DOHH2 (cell line): ENCODE data around the gene ESRRB.

Experiments used
- H3F3A ChIP-seq: fragments of 200-600 bp; sonication (generic), shearing (Covaris generic); 2 replicates; pipeline ENCODE4 v1.6.0; 2016; ENCODE audit warnings: antibody characterized with exemption, mild to moderate bottlenecking; ENCODE audit not compliant: control insufficient read depth, insufficient read depth
- H3K27ac ChIP-seq: fragments of 200-600 bp; sonication (generic); 2 replicates; pipeline ENCODE4 v1.5.1; 2014; ENCODE audit warnings: low read depth, mild to moderate bottlenecking, low read length, moderate library complexity
- H3K27me3 ChIP-seq: fragments of 200-600 bp; sonication (generic); 2 replicates; pipeline ENCODE4 v1.6.1; 2014; ENCODE audit warnings: mild to moderate bottlenecking, low read length, mixed read lengths; ENCODE audit not compliant: control insufficient read depth
- H3K36me3 ChIP-seq: fragments of 200-600 bp; sonication (generic); 2 replicates; pipeline ENCODE4 v1.6.1; 2014; ENCODE audit warnings: mild to moderate bottlenecking, low read length, moderate library complexity, mixed read lengths; ENCODE audit not compliant: control insufficient read depth
- H3K4me1 ChIP-seq: fragments of 200-600 bp; sonication (generic); 2 replicates; pipeline ENCODE4 v1.6.1; 2014; ENCODE audit warnings: mild to moderate bottlenecking, low read length, mixed read lengths; ENCODE audit not compliant: control insufficient read depth
- H3K4me2 ChIP-seq: fragments of 200-600 bp; sonication (generic); 2 replicates; pipeline ENCODE4 v1.6.0; 2014; ENCODE audit warnings: mild to moderate bottlenecking, low read length, moderate library complexity
- H3K4me3 ChIP-seq: fragments of 200-600 bp; sonication (generic); 2 replicates; pipeline ENCODE4 v1.5.1; 2014; ENCODE audit warnings: mild to moderate bottlenecking, low read length, mixed read lengths
- H3K79me2 ChIP-seq: fragments of 200-600 bp; sonication (generic); 2 replicates; pipeline ENCODE4 v1.6.1; 2014; ENCODE audit warnings: mild to moderate bottlenecking, low read length, mixed read lengths; ENCODE audit not compliant: control insufficient read depth
- H3K9me2 ChIP-seq: fragments of 200-600 bp; sonication (generic); replicated peaks from 2 replicates; pipeline ENCODE4 v1.6.1; 2014; ENCODE audit warnings: mild to moderate bottlenecking, low read length, mixed read lengths; ENCODE audit not compliant: control insufficient read depth
- H3K9me3 ChIP-seq: fragments of 200-600 bp; sonication (generic); 2 replicates; pipeline ENCODE4 v1.6.1; 2014; ENCODE audit warnings: antibody characterized with exemption, low read length, mixed read lengths; ENCODE audit not compliant: control insufficient read depth, insufficient read depth
- H4K20me1 ChIP-seq: fragments of 200-600 bp; sonication (generic); 2 replicates; pipeline ENCODE4 v1.6.0; 2014; ENCODE audit warnings: low read depth, mild to moderate bottlenecking, antibody characterized with exemption, low read length, moderate library complexity; ENCODE audit not compliant: control insufficient read depth, insufficient read depth
- CTCF ChIP-seq: fragments of 200-600 bp; sonication (generic); IDR thresholded peaks from one replicate; pipeline ENCODE4 v1.5.1; 2014; ENCODE audit warnings: antibody characterized with exemption, mild to moderate bottlenecking, low read depth, low read length; ENCODE audit not compliant: poor library complexity, severe bottlenecking
- EZH2phosphoT487 ChIP-seq: fragments of 200-600 bp; sonication (generic); IDR thresholded peaks from 2 replicates; pipeline ENCODE4 v1.6.1; 2017; ENCODE audit warnings: borderline replicate concordance, mild to moderate bottlenecking, antibody characterized with exemption, low read length, moderate library complexity, mixed read lengths

Gene ESRRB

GRCh38 chr14:76336876-76337275 lies 39.1 kb upstream of the ESRRB start:
- no peak overlapping the region for H3K4me2 ChIP-seq
- peaks cover 11% of the 10 kb centered on the region; the same call in 1 of the 2 replicates for H3K27me3 ChIP-seq
- no peaks in the 10 kb centered on the region for H3K36me3 ChIP-seq
- H4K20me1 ChIP-seq = no peaks in the 10 kb centered on the region
- H3K4me1 ChIP-seq = no peaks in the 10 kb centered on the region
- H3K9me2 ChIP-seq = no peaks in the 10 kb centered on the region
- no peak overlapping the region for H3K4me3 ChIP-seq
- no peaks in the 10 kb centered on the region for H3F3A ChIP-seq
- H3K79me2 ChIP-seq = no peaks in the 10 kb centered on the region
- H3K27ac ChIP-seq = no peak overlapping the region
- TF ChIP-seq CTCF = no peak
- TF ChIP-seq EZH2phosphoT487 = no peak
- H3K9me3 ChIP-seq = no peaks in the 10 kb centered on the region

- H3K79me2 ChIP-seq = no peaks in the 10 kb centered on the region
- H3K4me3 ChIP-seq = no peak overlapping the region
- no peaks in the 10 kb centered on the region for H3K36me3 ChIP-seq
- H3K9me3 ChIP-seq = no peaks in the 10 kb centered on the region
- H4K20me1 ChIP-seq = no peaks in the 10 kb centered on the region
- TF ChIP-seq EZH2phosphoT487 = no peak
- TF ChIP-seq CTCF = no peak
- H3F3A ChIP-seq = no peaks in the 10 kb centered on the region
- no peaks in the 10 kb centered on the region for H3K9me2 ChIP-seq
- H3K27ac ChIP-seq = no peak overlapping the region
- peaks cover 15% of the 10 kb centered on the region; the same call in 1 of the 2 replicates for H3K27me3 ChIP-seq
- H3K4me2 ChIP-seq = no peak overlapping the region
- no peaks in the 10 kb centered on the region for H3K4me1 ChIP-seq
Observed at GRCh38 chr14:76337635-76338545, 38.0 kb upstream of the ESRRB start.

GRCh38 chr14:76339728-76340615 lies 36.0 kb upstream of the ESRRB start:
- H3F3A ChIP-seq = no peaks in the 10 kb centered on the region
- no peak for TF ChIP-seq CTCF
- no peak for TF ChIP-seq EZH2phosphoT487
- no peaks in the 10 kb centered on the region for H3K4me1 ChIP-seq
- H3K27me3 ChIP-seq = peaks cover 15% of the 10 kb centered on the region; the same call in 1 of the 2 replicates
- H4K20me1 ChIP-seq = no peaks in the 10 kb centered on the region
- H3K4me2 ChIP-seq = no peak overlapping the region
- no peaks in the 10 kb centered on the region for H3K9me3 ChIP-seq
- no peak overlapping the region for H3K27ac ChIP-seq
- no peaks in the 10 kb centered on the region for H3K79me2 ChIP-seq
- H3K4me3 ChIP-seq = no peak overlapping the region
- no peaks in the 10 kb centered on the region for H3K9me2 ChIP-seq
- H3K36me3 ChIP-seq = no peaks in the 10 kb centered on the region
